PC-9 (cell line): ENCODE results near the gene UTP20. TPM values are rescaled to one million over a fixed set of nuclear protein-coding genes. Genes with fewer than 3 reads are reported as not detected.

ENCODE experiments used
- BruUV-seq: library from RNA; stranded (reverse); fragments of 400-500 nt; replicated peaks from 2 replicates; lab custom pipeline; 2021; lab: Mats Ljungman, UMichigan
- CTCF ChIA-PET: fragments of 300-600 bp; sonication (Branson Sonifier 250); formaldehyde crosslinking; loops from one replicate; lab custom pipeline; 2022; ENCODE audit warnings: antibody characterized with exemption; lab: Charles Lee
- POLR2A ChIA-PET: fragments of 300-600 bp; sonication (Branson Sonifier 250); formaldehyde crosslinking; loops from one replicate; lab custom pipeline; 2022; ENCODE audit warnings: antibody characterized with exemption; ENCODE audit not compliant: unreplicated experiment; lab: Charles Lee
- DNase-seq, 2 experiments: peaks; one replicate each; pipeline versions ENCODE4 v3.0.0 to v3.0.0-alpha.2; 2015 to 2022; ENCODE audit warnings: mixed read lengths in 1 of 2
- H2AFZ ChIP-seq: fragments of 200-600 bp; sonication (generic); 2 replicates; pipeline ENCODE4 v1.8.1; 2017; ENCODE audit warnings: antibody characterized with exemption
- H3F3A ChIP-seq: fragments of 200-600 bp; sonication (generic); 2 replicates; pipeline ENCODE4 v1.8.1; 2017; ENCODE audit warnings: antibody characterized with exemption, mild to moderate bottlenecking, low read depth; ENCODE audit not compliant: insufficient read depth
- H3K27ac ChIP-seq: fragments of 200-600 bp; sonication (generic); 2 replicates; pipeline ENCODE4 v1.6.1; 2016; ENCODE audit warnings: mixed run types
- H3K27me3 ChIP-seq: fragments of 200-600 bp; sonication (generic); 2 replicates; pipeline ENCODE4 v1.6.1; 2016; ENCODE audit warnings: low read depth, mixed run types; ENCODE audit not compliant: insufficient read depth
- H3K36me3 ChIP-seq: fragments of 200-600 bp; sonication (generic); 2 replicates; pipeline ENCODE4 v1.6.1; 2016; ENCODE audit warnings: low read depth, mixed run types
- H3K4me1 ChIP-seq: fragments of 200-600 bp; sonication (generic); replicated peaks from 2 replicates; pipeline ENCODE4 v1.6.1; 2016; ENCODE audit warnings: mixed run types; ENCODE audit not compliant: insufficient read depth
- H3K4me2 ChIP-seq: fragments of 200-600 bp; sonication (generic); 2 replicates; pipeline ENCODE4 v1.6.1; 2017; ENCODE audit warnings: mixed run types
- H3K4me3 ChIP-seq: fragments of 200-600 bp; sonication (generic); 2 replicates; pipeline ENCODE4 v1.6.1; 2016; ENCODE audit warnings: mixed run types
- H3K79me2 ChIP-seq: fragments of 200-600 bp; sonication (generic); 2 replicates; pipeline ENCODE4 v1.6.1; 2017; ENCODE audit warnings: low read depth, mixed run types
- H3K9me2 ChIP-seq: fragments of 200-600 bp; sonication (generic); 2 replicates; pipeline ENCODE4 v1.8.1; 2017; ENCODE audit warnings: mild to moderate bottlenecking; ENCODE audit not compliant: insufficient read depth
- H3K9me3 ChIP-seq: fragments of 200-600 bp; sonication (generic); 2 replicates; pipeline ENCODE4 v1.8.1; 2016; ENCODE audit warnings: low read depth; ENCODE audit not compliant: insufficient read depth
- H4K20me1 ChIP-seq: fragments of 200-600 bp; sonication (generic); 2 replicates; pipeline ENCODE4 v1.8.1; 2017; ENCODE audit not compliant: insufficient read depth
- CTCF ChIP-seq: fragments of 200-600 bp; sonication (generic); conservative IDR thresholded peaks from 2 replicates; pipeline ENCODE4 v1.6.1; 2017; ENCODE audit warnings: mixed run types, antibody characterized with exemption, mild to moderate bottlenecking, moderate library complexity
- EZH2 ChIP-seq: fragments of 200-600 bp; sonication (generic); IDR thresholded peaks from 2 replicates; pipeline ENCODE4 v1.8.0; 2017; ENCODE audit warnings: antibody characterized with exemption, low read depth
- intact Hi-C: fragments of 100-400 bp; cut with micrococcal nuclease; formaldehyde crosslinking; loops from one replicate; pipeline ENCODE4 v1.10.0; 2022; ENCODE audit not compliant: unreplicated experiment
- total RNA-seq: library from RNA; stranded (reverse); gene quantifications from 2 replicates; pipeline ENCODE4 v1.2.3, GENCODE V29; 2021

Gene UTP20
- total RNA-seq, 1 experiment from 2014 or later = 14.1 TPM

- Histone ChIP-seq H3F3A (no peaks in the 10 kb centered on the region), H3K36me3 (no peaks in the 10 kb centered on the region), H4K20me1 (no peaks in the 10 kb centered on the region), H3K4me2 (no peak overlapping the region), H3K27me3 (no peaks in the 10 kb centered on the region), H3K9me3 (no peaks in the 10 kb centered on the region), H3K9me2 (no peaks in the 10 kb centered on the region), H3K4me1 (no peaks in the 10 kb centered on the region), H3K27ac (no peak overlapping the region), H3K79me2 (no peaks in the 10 kb centered on the region), H3K4me3 (no peak overlapping the region), H2AFZ (no peak overlapping the region)
- DNase-seq = no peak
- ChIA-PET POLR2A (no interaction called here), CTCF (no interaction called here)
- intact Hi-C loops = no loop called here
- BruUV-seq = no TSS peak
- TF ChIP-seq CTCF = no peak
- no peak for TF ChIP-seq EZH2
Measured at GRCh38 chr12:101436136-101436535, 156.2 kb downstream of the UTP20 start.

Other genes with a start within 250 kb of the UTP20 start
- not detected in 2 replicates for gene SLC5A8, start 69.9 kb upstream of the UTP20 start, total RNA-seq
- gene ARL1, start 127.7 kb downstream of the UTP20 start, total RNA-seq = 60.6 and 71.9 TPM in 2 replicates
- gene SPIC, start 195.2 kb downstream of the UTP20 start, total RNA-seq = not detected in 2 replicates